Loucy (cell line): ENCODE results near the gene ARG2.

Source experiments
- CTCF ChIP-seq: fragments of 200-600 bp; sonication (generic); conservative IDR thresholded peaks from 2 replicates; pipeline ENCODE4 v1.5.1; 2014; ENCODE audit warnings: mild to moderate bottlenecking, antibody characterized with exemption, low read length
- EZH2phosphoT487 ChIP-seq: fragments of 200-600 bp; IDR thresholded peaks from 2 replicates; pipeline ENCODE4 v1.6.1; 2018; ENCODE audit warnings: antibody characterized with exemption, mild to moderate bottlenecking, moderate library complexity, borderline replicate concordance

- TF ChIP-seq CTCF (no peak), EZH2phosphoT487 (no peak)
These were observed 12.1 kb upstream of the ARG2 start for GRCh38 chr14:67607646-67608045.
